ENCODE measurements around the gene GALNT9. TPM values are rescaled to one million over a fixed set of nuclear protein-coding genes. Genes with fewer than 3 reads are reported as not detected.

GALNT9 gene
- polyA plus RNA-seq, 1 donor from 2014 or later, result 13.5 TPM

GRCh38 chr12:132235116-132235820 is 94.1 kb downstream of the GALNT9 start:
- H3K9me3 ChIP-seq (ENCODE audit: low read length), result no peaks in the 10 kb centered on the region
- no peaks in the 10 kb centered on the region for H4K20me1 ChIP-seq (ENCODE audit: insufficient read depth)
- no peak overlapping the region for H2AFZ ChIP-seq (ENCODE audit: low read depth, low read length)
- H3F3A ChIP-seq (ENCODE audit: insufficient read depth, low read length, poor library complexity, severe bottlenecking), result no peaks in the 10 kb centered on the region
- no peak overlapping the region for H3K9ac ChIP-seq (ENCODE audit: low read length)
- no peaks in the 10 kb centered on the region for H3K9me2 ChIP-seq (ENCODE audit: insufficient read depth, low read length)
- no peak overlapping the region for H3K4me3 ChIP-seq (ENCODE audit: low read length)
- no peaks in the 10 kb centered on the region for H3K79me2 ChIP-seq (replicated peaks; ENCODE audit: insufficient read depth, low read length)
- H3K27me3 ChIP-seq (ENCODE audit: insufficient read depth, low read depth, low read length), result no peaks in the 10 kb centered on the region
- no peak overlapping the region for H3K4me2 ChIP-seq (ENCODE audit: low read length)
- H3K36me3 ChIP-seq (ENCODE audit: insufficient read depth, low read length), result no peaks in the 10 kb centered on the region
- no peak for TF ChIP-seq MXI1 (conservative IDR thresholded peaks at IDR 0.05; ENCODE audit: poor library complexity, severe bottlenecking)
- TF ChIP-seq POLR2AphosphoS5 (IDR thresholded peaks at IDR 0.05), result no peak
- no peak for TF ChIP-seq TAF1 (IDR thresholded peaks at IDR 0.05; ENCODE audit: low read depth)
- TF ChIP-seq, protein P1, sequence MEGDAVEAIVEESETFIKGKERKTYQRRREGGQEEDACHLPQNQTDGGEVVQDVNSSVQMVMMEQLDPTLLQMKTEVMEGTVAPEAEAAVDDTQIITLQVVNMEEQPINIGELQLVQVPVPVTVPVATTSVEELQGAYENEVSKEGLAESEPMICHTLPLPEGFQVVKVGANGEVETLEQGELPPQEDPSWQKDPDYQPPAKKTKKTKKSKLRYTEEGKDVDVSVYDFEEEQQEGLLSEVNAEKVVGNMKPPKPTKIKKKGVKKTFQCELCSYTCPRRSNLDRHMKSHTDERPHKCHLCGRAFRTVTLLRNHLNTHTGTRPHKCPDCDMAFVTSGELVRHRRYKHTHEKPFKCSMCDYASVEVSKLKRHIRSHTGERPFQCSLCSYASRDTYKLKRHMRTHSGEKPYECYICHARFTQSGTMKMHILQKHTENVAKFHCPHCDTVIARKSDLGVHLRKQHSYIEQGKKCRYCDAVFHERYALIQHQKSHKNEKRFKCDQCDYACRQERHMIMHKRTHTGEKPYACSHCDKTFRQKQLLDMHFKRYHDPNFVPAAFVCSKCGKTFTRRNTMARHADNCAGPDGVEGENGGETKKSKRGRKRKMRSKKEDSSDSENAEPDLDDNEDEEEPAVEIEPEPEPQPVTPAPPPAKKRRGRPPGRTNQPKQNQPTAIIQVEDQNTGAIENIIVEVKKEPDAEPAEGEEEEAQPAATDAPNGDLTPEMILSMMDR (IDR thresholded peaks at IDR 0.05; ENCODE audit: poor library complexity, severe bottlenecking), result no peak
- TF ChIP-seq EZH2 (IDR thresholded peaks at IDR 0.05; ENCODE audit: borderline replicate concordance, insufficient read depth, low read length, poor library complexity, severe bottlenecking), result no peak
- no peak for TF ChIP-seq SMC3 (conservative IDR thresholded peaks at IDR 0.05; ENCODE audit: poor library complexity)
- TF ChIP-seq RAD21 (conservative IDR thresholded peaks at IDR 0.05), result no peak
- TF ChIP-seq EP300 (conservative IDR thresholded peaks at IDR 0.05; ENCODE audit: poor library complexity, severe bottlenecking), result no peak
- TF ChIP-seq, protein P2, sequence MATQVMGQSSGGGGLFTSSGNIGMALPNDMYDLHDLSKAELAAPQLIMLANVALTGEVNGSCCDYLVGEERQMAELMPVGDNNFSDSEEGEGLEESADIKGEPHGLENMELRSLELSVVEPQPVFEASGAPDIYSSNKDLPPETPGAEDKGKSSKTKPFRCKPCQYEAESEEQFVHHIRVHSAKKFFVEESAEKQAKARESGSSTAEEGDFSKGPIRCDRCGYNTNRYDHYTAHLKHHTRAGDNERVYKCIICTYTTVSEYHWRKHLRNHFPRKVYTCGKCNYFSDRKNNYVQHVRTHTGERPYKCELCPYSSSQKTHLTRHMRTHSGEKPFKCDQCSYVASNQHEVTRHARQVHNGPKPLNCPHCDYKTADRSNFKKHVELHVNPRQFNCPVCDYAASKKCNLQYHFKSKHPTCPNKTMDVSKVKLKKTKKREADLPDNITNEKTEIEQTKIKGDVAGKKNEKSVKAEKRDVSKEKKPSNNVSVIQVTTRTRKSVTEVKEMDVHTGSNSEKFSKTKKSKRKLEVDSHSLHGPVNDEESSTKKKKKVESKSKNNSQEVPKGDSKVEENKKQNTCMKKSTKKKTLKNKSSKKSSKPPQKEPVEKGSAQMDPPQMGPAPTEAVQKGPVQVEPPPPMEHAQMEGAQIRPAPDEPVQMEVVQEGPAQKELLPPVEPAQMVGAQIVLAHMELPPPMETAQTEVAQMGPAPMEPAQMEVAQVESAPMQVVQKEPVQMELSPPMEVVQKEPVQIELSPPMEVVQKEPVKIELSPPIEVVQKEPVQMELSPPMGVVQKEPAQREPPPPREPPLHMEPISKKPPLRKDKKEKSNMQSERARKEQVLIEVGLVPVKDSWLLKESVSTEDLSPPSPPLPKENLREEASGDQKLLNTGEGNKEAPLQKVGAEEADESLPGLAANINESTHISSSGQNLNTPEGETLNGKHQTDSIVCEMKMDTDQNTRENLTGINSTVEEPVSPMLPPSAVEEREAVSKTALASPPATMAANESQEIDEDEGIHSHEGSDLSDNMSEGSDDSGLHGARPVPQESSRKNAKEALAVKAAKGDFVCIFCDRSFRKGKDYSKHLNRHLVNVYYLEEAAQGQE (IDR thresholded peaks at IDR 0.05; ENCODE audit: borderline replicate concordance), result no peak
- no peak overlapping the region for H3K27ac ChIP-seq (ENCODE audit: low read length)

DNA sequence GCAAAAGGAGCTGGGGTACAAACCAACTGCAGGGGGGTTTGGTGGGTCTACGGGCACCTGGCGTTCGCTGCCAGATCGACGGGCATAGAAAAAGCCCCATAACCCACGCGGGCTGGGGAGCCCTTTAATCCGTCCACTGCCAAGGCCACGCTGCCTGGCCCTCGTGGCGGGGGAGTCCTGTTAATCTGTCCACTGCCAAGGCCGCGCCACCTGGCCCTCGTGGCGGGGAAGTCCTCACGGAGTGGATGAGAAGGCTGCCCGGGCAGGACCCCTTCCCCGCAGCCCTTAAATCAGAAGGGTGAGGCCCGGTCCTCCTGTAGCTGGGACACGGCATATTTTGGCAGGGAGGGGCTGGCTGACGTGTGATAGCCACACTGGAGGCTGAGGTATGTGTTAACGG is 99.0 kb downstream of the GALNT9 start:
- no peaks in the 10 kb centered on the region for H3K36me3 ChIP-seq (ENCODE audit: insufficient read depth, low read length)
- TF ChIP-seq TAF1 (IDR thresholded peaks at IDR 0.05; ENCODE audit: low read depth), result no peak
- no peak for TF ChIP-seq EP300 (conservative IDR thresholded peaks at IDR 0.05; ENCODE audit: poor library complexity, severe bottlenecking)
- no peak for TF ChIP-seq EZH2 (IDR thresholded peaks at IDR 0.05; ENCODE audit: borderline replicate concordance, insufficient read depth, low read length, poor library complexity, severe bottlenecking)
- TF ChIP-seq RAD21 (conservative IDR thresholded peaks at IDR 0.05), result no peak
- TF ChIP-seq, protein P1 (IDR thresholded peaks at IDR 0.05; ENCODE audit: poor library complexity, severe bottlenecking), result no peak
- no peak for TF ChIP-seq MXI1 (conservative IDR thresholded peaks at IDR 0.05; ENCODE audit: poor library complexity, severe bottlenecking)
- TF ChIP-seq SMC3 (conservative IDR thresholded peaks at IDR 0.05; ENCODE audit: poor library complexity), result no peak
- TF ChIP-seq POLR2AphosphoS5 (IDR thresholded peaks at IDR 0.05), result no peak
- TF ChIP-seq, protein P2 (IDR thresholded peaks at IDR 0.05; ENCODE audit: borderline replicate concordance), result no peak
- H3K9me3 ChIP-seq (ENCODE audit: low read length), result no peaks in the 10 kb centered on the region
- no peaks in the 10 kb centered on the region for H3K79me2 ChIP-seq (replicated peaks; ENCODE audit: insufficient read depth, low read length)
- H2AFZ ChIP-seq (ENCODE audit: low read depth, low read length), result no peak overlapping the region
- no peaks in the 10 kb centered on the region for H3K9me2 ChIP-seq (ENCODE audit: insufficient read depth, low read length)
- no peak overlapping the region for H3K27ac ChIP-seq (ENCODE audit: low read length)
- no peak overlapping the region for H3K4me3 ChIP-seq (ENCODE audit: low read length)
- no peak overlapping the region for H3K9ac ChIP-seq (ENCODE audit: low read length)
- no peak overlapping the region for H3K4me2 ChIP-seq (ENCODE audit: low read length)
- no peaks in the 10 kb centered on the region for H3F3A ChIP-seq (ENCODE audit: insufficient read depth, low read length, poor library complexity, severe bottlenecking)
- H4K20me1 ChIP-seq (ENCODE audit: insufficient read depth), result no peaks in the 10 kb centered on the region
- H3K27me3 ChIP-seq (ENCODE audit: insufficient read depth, low read depth, low read length), result no peaks in the 10 kb centered on the region
